GM19438 (cell line): Measurements from ENCODE around the gene CLCN7.
"Not testable (repeated sequence)": the region's sequence is repeated elsewhere in the genome, so short reads cannot be mapped to it uniquely, and the experiment has no call there.

Source experiments
- ATAC-seq: cut with Tn5 transposase; IDR thresholded peaks from one replicate; pipeline ENCODE4 v1.9.1; 2021; ENCODE audit warnings: low read depth; ENCODE audit not compliant: unreplicated experiment

CLCN7 gene

GRCh38 chr16:1488619-1489018 lies 13.8 kb upstream of the CLCN7 start, which contains the start of gene PTX4:
Gene PTX4, minus strand, starts transcription at chr16:1488944. Its CDS starts 35 bp downstream, at chr16:1488909.
- no peak for ATAC-seq

GRCh38 chr16:1488054-1488601 lies 13.3 kb upstream of the CLCN7 start:
- no peak for ATAC-seq

- ATAC-seq = no peak
These were observed 12.7 kb upstream of the CLCN7 start for GRCh38 chr16:1487395-1488053.

- no peak for ATAC-seq
These were observed 11.9 kb upstream of the CLCN7 start for GRCh38 chr16:1486551-1487390.

- no peak for ATAC-seq
These were observed 11.1 kb upstream of the CLCN7 start for GRCh38 chr16:1485847-1486496.

DNA sequence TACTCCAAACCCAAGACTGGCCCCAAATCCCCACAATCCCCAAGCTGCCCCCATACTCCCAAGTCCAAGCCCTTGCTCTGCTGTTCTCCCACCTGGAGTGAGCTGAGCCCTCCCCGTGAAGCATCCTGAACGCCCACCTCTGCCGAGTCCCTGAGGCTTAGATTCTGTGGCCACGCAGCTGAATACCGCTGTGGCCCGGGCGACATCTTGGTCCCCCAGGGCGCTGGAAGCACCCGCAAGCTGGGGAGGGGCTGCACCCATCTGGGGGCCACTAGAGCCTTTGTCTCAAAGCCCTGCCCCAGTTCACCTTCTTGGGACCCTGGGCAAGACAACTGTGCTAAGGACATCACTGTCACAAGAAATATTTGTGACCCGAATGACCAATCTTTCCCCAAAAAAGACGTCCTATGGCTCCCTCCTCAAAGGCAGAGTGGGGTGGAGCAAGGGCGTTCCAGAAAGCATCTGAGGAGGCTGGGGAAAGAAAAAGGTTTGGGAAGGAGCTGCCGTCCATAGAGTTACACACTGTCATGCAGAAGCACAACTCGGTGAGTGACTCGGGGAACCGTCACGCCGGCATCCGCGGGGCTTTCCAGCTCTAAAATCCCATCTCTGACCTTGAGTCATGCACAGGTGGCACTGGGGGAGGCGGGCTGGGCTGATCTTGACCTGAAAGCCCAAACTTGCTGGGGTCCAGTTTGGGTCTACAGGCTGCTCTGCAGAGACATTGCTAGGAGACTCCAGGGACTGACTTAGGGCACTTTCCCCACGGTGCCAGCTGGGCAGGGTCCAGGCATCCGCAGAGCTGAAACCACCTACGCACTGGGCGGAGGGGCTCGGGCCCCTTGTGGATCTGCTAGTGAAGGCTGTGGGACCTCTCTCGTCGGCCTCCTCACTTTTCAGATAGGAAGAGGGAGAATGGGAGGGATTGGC lies 7.3 kb upstream of the CLCN7 start:
- no peak for ATAC-seq

DNA sequence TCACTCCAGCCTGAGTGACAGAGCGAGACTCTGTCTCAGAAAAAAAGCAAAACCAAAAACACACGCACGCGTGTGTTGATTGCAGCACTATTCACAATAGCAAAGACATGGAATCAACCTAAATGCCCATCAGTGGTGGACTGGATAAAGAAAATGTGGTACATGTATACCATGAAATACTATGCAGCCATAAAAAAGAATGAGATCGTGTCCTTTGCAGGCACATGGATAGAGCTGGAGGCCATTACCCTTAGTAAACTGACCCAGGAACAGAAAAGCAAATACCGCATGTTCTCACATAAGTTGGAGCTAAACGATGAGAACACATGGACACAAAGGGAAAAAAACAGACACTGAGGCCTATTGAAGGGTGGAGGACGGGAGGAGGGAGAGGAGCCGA lies 4.1 kb upstream of the CLCN7 start:
- ATAC-seq = not testable (repeated sequence)

- no peak for ATAC-seq
These were observed 2.2 kb upstream of the CLCN7 start for GRCh38 chr16:1477033-1477432.

DNA sequence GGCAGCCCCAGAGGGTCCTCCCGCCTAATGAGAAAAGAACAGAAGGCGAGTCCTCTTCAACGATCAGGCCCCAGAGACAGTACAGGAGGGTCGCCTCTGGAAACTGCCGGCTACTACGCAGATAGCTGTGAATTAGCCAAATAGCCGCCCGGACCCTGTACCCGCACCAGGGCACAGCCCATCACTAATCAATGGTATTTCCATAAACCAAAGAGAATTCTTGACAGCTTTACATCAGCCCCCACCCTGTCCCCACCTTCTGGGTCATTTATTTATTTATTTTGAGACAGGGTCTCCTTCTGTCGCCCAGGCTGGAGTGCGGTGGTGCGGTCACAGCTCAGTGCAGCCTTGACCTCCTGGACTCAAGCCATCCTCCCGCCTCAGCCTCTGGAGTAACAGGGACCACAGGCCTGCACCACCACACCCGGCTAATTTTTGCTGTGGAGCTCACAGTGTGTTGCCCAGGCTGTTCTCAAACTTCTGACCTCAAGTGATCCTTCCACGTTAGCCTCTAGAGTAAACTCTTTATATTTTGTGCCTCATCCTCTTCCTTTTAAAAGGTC lies 805 bp upstream of the CLCN7 start:
- ATAC-seq = no peak

DNA sequence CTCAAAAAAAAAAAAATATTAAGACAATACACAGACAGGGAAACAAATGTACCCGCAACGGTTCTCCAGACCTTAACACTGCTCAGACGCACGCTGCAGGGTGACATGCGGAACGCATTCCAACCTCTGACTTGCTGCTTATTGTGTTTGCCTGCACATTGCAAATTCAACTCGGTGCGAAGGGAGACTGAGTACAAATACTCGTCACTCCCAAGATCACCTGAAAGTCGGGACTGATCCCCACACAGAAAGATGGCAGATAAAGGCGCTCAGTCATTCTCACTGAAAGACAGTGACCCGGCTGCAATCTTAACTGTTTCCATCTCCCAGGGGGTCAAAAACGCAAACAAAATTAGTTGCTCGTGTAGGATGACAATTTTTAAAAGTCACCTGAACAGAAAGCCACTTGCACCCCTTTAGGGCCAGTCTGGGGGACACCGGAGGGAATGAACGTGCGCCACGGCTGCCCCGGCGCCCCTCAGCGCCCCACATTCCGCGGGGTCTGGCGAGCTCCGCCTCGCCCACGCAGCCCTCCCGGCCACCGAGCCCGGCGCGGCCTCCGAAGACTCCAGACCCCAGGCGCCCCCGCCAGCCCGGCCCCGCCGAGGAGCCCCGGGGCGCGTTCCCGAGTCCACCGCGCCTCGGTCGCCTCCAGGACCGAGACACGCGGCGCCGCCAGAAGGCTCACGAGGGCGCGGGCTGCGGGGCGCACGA lies 589 bp downstream of the CLCN7 start:
- peak; percentile 15 for ATAC-seq

DNA sequence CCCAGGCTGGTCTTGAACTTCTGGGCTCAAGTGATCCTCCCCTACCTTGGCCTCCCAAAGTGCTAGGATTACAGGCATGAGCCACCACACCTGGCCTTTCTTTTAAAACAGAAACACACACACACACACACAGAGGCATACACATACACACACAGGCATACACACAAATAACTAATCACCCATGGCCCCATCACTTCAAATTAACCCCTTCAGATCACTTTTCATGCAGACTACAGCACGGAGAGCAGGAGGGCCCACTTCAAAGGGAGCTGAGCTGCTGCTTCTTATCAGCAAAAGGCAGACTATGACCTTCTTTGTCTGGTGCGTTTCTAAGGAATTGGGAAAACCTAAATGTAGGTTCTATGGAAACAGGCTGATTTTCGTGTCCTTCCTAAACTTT lies 1.9 kb downstream of the CLCN7 start:
- no peak for ATAC-seq

DNA sequence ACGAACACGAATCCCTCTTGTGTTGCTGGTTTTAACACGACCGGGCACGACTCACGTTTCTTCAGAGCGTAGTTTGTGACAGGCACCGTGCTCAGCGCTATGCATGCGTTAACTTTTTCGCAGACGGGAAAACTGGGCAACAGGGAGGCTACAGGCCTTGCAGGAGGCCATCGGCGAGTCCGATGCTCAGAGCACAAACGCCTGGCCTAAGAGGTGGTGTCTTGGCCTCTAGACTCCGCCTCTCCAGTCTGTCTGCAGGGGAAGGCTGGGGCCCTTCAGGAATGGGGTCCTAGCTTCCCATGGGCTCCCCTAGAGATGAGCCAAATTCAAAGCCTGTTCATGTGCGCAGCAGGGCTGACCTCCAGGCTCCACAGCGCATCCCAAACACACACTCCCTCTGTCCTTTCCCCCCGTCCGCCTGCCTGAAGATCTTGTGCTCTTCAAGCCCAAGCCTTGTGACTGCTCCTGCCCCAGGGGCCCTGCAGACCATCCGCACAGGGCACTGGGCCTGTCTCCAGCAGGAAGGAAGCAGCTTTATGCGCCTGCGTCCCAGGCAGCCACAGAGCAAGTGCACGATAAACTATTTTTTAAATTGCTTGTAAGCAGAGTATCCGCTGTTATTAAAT lies 3.1 kb downstream of the CLCN7 start:
- no peak for ATAC-seq

GRCh38 chr16:1470481-1471251 lies 4.2 kb downstream of the CLCN7 start:
- ATAC-seq = no peak

DNA sequence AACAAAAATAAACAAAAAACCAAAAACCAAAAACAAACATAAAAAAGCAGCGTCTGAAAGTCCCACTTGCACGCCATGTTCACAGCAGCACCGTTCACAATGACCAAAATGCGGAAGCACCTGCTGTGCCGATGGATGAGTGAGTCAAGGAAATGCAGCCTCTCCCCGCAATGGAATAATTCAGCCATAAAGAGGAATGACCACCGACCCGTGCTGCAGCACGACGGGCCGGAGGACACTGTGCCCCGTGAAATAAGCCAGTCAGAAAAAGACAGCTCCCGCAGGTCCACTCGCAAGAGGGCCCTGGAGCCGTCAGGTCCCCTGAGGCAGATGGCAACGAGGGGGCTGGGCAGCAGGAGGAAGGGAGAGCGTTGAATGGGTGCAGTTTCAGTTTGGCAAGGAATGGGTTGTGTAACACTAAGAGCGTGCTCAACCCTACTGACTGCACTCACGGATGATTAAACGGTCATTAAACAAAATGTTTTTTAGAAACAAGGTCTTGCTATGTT lies 5.1 kb downstream of the CLCN7 start:
- ATAC-seq = no peak

- not testable (repeated sequence) for ATAC-seq
These were observed 5.7 kb downstream of the CLCN7 start for GRCh38 chr16:1469141-1469540.

DNA sequence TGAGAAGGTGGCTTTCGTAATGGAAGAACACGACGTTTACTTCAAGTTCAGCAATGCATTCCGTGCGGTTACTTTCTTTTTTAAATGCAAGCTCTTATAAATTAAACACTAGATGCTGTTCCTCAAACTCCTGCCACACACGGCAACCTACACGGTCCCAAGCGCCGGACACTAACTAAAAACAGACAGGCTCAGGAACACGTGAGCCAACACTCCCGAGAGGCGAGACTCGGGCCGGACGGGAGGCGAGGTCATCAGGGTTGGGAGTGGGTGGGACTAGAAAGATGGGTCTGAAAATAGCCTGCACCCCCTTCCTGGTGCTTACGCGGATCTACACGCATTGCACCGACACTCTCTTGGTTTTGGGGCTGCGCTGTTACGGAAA lies 6.4 kb downstream of the CLCN7 start:
- ATAC-seq = no peak

DNA sequence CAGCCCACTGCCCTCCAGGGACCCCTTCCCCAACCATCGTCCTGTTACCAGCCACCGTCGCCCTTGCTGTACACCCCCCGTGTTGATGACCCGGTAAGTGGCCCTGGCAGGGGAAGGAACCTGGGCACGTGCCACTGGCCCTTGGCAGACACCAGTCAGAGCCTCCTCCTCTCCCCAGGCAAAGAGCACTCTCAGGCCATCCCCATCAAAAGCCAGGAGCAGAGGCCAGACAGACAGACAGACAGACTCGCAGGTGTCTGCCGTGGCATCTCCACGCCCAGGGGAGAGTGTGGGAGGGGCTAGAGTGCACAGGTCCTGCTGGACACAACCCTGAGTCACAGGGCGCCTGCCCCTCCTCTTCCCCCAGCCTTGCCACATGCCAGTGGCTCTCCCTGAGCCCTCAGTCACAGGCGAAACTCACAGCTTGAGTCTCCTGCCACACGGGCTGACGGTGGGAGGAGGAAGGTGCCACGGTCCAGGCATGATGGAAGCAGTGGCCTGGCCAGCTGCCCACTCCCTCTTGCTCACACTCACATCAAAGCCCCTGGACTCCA lies 7.8 kb downstream of the CLCN7 start:
- no peak for ATAC-seq

GRCh38 chr16:1466054-1466453 lies 8.8 kb downstream of the CLCN7 start:
- ATAC-seq = no peak
